ENCODE measurements around the gene TUBA3E.
"Not testable (repeated sequence)": the region's sequence is repeated elsewhere in the genome, so short reads cannot be mapped to it uniquely, and the experiment has no call there.

Gene TUBA3E

GRCh38 chr2:130160838-130161705 is 37.2 kb downstream of the TUBA3E start:
- DNase-seq: not testable (repeated sequence)

- DNase-seq: no peak
Measured at GRCh38 chr2:130160131-130160530, 38.1 kb downstream of the TUBA3E start.

DNA sequence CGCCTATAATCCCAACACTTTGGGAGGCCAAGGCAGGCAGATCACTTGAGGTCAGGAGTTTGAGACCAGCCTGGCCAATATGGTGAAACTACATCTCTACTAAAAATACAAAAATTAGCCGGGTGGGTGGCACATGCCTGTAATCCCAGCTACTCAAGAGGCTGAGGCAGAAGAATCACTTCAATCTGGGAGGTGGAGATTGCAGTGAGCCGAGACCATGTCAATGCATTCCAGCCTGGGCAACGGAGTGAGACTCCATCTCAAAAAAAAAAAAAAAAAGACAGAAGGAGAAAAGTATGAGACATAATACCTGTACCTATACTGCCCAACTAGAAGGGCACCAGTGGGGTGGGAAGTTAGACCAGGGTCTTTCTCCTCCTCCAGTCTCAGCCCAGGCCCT is 38.9 kb downstream of the TUBA3E start:
- DNase-seq: not testable (repeated sequence)

DNA sequence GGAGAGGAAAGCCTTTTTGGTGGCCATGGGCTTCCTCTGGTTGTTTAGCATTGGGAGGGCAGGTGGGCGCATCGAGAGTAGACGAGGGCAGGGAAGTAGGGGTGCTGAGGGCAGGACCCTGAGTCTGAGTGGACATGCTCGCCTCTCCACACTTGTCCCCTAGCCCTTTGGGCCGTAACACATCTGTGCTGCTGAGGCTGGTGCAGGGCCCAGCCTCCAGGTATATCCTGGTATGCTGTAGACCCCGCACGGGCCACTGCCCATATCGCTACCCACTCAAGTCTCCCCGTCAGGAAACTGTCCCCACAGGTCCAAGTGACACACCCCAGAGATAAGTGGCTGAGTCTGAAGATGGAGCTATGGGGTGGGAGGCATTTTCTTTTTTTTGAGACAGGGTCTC is 39.6 kb downstream of the TUBA3E start:
- no peak for DNase-seq

- not testable (repeated sequence) for DNase-seq
Measured at GRCh38 chr2:130157825-130158514, 40.3 kb downstream of the TUBA3E start.

GRCh38 chr2:130157354-130157753 is 40.9 kb downstream of the TUBA3E start:
- DNase-seq: not testable (repeated sequence)

DNA sequence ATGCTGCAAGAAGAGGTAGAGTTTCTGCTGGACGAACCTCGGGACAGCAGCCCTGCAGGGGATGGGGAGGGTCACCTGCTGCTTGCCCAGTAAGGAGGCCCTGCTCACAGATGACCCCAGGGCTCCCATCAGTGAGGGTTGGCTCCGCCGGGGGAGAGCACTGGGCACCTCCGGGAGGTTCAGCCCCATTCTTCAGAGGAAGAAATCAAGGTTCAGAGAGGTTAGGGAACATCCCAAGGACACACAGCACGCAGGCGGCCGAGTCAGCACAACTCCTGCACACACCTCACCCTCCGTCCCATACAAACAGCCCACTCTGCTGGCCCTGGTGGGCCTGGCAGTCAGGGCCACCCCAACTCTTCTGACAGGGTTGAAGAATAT is 41.6 kb downstream of the TUBA3E start:
- no peak for DNase-seq

DNA sequence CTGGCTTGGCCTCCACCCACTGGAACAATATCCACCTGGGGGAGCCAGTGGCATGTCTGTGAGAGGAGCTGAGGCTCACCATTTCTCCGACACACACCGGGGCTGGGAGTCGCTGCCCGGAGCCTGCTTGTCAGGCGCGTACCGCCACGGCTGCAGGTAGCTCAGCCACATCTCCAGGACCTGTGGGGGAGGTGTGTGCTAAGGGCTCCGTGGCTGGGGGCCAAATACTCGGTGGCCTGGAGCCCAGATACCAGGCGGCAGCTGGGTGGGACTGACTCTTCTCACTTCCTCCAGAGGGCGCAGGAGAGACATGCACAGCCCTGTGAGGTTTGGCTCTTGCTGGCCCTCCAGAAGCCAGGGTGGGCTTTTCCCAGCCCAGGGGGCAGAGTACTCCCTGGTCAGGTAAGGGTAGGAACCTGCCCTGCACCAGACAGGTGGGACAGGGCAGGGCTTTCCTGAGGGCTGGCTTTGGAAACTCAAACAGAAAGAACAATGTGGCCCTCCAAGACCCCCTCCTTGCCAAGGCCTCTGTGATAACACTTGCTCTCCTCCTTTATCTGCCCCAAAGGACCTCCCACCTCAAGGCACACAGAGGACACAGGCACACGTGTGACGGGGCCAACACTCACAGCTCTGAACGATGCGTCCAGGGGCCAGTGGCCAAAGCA is 42.1 kb downstream of the TUBA3E start:
- DNase-seq: peak; percentile 34 to 41

- no peak for DNase-seq
Measured at GRCh38 chr2:130154773-130155765, 43.2 kb downstream of the TUBA3E start.

GRCh38 chr2:130154423-130154770 is 43.8 kb downstream of the TUBA3E start:
- not testable (repeated sequence) for DNase-seq

GRCh38 chr2:130153721-130154422 is 44.4 kb downstream of the TUBA3E start:
- DNase-seq: not testable (repeated sequence)

DNA sequence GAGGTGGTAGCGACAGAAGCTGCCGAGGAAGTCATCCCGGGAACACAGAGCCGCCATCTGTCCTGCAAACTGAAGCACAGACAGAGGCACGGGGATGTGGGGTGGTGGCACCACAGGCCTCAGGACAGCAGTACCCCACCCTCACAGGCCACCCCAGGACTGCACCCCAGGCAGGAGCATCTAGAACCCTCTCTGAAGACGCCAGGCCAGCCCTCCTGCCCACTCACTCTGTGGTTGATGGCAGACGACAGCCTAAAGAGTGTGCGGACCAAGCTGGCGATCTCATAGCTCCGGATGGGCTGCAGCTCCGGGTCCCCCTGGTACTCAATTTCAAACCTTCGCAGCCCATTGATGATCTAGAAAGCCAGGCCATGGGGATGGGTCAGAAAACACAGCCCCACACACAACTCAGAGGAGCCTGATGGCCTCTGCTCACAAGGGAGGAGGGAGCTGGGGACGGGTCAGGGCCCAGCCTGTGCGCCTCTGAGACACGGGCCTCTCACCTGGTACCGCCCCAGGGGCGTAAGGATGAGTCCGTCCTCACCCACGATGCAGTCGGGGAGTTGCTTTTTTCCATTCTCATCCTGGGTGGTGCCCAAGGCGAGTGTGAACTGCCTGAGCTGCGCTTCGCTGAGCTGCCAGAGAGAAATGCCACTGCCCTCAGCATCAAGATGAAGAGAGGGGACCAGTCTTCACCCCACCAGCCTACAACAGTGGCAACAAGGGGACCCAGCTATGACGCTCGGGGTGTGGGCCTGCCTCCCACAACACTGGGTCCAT is 45.2 kb downstream of the TUBA3E start:
- no peak for DNase-seq

- DNase-seq: not testable (repeated sequence)
Measured at GRCh38 chr2:130152136-130152815, 46.0 kb downstream of the TUBA3E start.

DNA sequence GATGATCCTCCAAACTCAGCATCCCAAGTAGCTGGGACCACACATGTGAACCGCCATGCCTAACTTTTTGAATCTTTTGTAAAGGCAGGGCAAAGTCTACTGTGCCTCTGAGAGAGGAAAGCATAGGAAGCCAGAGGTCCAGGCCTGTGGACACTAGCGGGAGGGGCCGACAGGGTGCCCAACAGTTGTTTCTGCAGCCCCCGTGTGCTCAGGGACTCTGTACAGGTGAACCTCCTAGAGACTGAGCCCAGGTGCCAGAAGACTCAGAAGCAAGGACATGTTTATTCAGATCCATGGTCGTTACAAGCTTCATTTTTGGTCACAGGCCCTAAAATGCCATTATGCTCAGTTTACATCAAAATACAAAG is 47.1 kb downstream of the TUBA3E start:
- not testable (repeated sequence) for DNase-seq

DNA sequence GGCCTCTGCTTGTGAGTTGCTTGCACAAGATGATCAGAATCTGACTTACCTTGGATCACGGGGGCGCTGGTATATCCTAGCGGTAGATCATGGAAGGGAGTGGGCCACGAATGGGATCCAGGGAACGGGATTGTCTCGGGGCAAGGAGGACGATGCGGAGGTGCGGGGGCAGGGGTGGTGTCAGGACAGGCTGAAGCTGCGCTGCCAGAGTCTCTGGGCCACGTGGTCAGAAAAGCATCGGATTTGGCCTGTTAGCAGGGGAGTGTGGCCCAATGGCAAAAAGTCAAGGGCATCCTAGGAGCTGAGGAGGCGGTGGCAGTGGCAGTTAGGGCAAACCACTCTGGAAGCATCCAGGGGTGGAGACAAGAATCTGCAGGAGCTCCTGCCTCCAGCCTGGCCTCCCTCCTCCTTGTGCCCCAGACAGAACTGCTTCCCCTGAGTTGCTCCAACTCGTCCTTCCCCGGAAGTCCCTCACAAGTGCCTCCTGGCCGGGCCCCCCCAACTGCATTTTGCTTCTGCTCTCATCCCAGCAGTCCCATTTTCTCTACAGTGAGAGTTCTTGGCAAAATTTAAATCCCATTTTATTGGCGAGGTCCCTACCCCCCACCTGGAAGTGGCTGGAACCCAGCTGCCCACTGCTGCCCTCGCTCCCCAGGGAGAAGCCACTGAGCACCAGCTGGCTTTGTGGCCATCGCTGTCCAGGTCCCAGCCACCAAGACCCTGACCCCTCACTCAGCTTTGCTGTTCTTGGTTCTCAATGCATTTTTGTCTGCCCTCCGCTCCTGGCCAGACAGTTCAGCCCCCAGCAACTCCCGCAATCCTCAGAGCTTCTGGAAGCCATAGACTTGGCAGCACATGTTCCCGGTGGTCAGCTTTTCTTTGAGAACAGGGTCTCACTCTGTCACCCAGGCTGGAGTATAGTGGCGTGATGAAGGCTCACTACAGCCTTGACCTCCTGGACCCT is 47.8 kb downstream of the TUBA3E start:
- no peak for DNase-seq

DNA sequence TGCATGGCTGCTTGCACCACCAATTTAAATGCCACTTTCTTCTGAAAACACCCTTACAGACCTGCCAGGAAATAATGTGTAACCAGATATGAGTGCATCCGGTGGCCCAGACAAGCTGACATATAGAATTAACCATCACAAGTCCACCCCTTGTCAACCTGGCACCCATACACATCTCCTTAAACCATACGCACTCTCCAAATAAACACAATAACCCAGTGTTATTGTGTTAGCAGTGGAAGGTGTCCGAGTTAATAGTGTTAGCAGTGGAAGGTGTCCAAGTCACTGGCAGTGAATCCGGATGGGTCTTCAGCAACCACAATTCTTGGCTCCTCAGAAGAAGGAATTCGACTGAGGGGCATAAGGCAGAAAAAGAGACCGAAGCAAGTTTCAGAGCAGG is 49.7 kb downstream of the TUBA3E start:
- DNase-seq: not testable (repeated sequence)

- peak; percentile 5 to 58 for DNase-seq
Measured at GRCh38 chr2:130145006-130145414, 53.2 kb downstream of the TUBA3E start, which contains the start of gene CCDC74B. Gene CCDC74B, minus strand, starts transcription at chr2:130145112. Its CDS starts 116 bp downstream, at chr2:130144996.

GRCh38 chr2:130143266-130144039 is 54.8 kb downstream of the TUBA3E start:
- not testable (repeated sequence) for DNase-seq
